ENCODE data around the gene CASP2.

GRCh38 chr7:143245123-143245522 lies 43.0 kb upstream of the CASP2 start:
- TF ChIP-seq CTCF (conservative IDR thresholded peaks at IDR 0.05) (no peak), ZFX (IDR thresholded peaks at IDR 0.05) (no peak)

Data from C4-2B (cell line).